A673 (cell line): Measurements from ENCODE around the gene ACRBP. TPM values are rescaled to one million over a fixed set of nuclear protein-coding genes. Genes with fewer than 3 reads are reported as not detected.

Source experiments
- BruUV-seq: library from RNA; stranded (reverse); fragments of 400-500 nt; replicated peaks from 2 replicates; lab custom pipeline; 2021; lab: Mats Ljungman, UMichigan
- CTCF ChIA-PET: fragments of 300-600 bp; sonication (Branson Sonifier 250); formaldehyde crosslinking; loops from one replicate; lab custom pipeline; 2022; ENCODE audit warnings: antibody characterized with exemption; lab: Charles Lee
- POLR2A ChIA-PET: fragments of 300-600 bp; sonication (Branson Sonifier 250); formaldehyde crosslinking; loops from one replicate; lab custom pipeline; 2022; ENCODE audit warnings: antibody characterized with exemption; ENCODE audit not compliant: low non-redundant PET; lab: Charles Lee
- DNase-seq: peaks from one replicate; pipeline ENCODE4 v3.0.0-alpha.2; 2015; ENCODE audit warnings: low spot score
- H3K27ac ChIP-seq: fragments of 200-600 bp; sonication (generic); 2 replicates; pipeline ENCODE4 v1.5.1; 2016; ENCODE audit warnings: mixed run types, low read depth, mild to moderate bottlenecking, mixed read lengths, antibody characterized with exemption, low read length; ENCODE audit not compliant: poor library complexity, severe bottlenecking
- H3K27me3 ChIP-seq: fragments of 200-600 bp; sonication (generic); replicated peaks from 2 replicates; pipeline ENCODE4 v1.6.1; 2017; ENCODE audit warnings: mixed run types, low read depth, mild to moderate bottlenecking, mixed read lengths, antibody characterized with exemption, low read length; ENCODE audit not compliant: insufficient read depth, poor library complexity
- H3K36me3 ChIP-seq: fragments of 200-600 bp; sonication (generic); 2 replicates; pipeline ENCODE4 v1.6.1; 2016; ENCODE audit warnings: mixed run types, mild to moderate bottlenecking, mixed read lengths, antibody characterized with exemption, low read length; ENCODE audit not compliant: insufficient read depth, poor library complexity, severe bottlenecking
- H3K4me1 ChIP-seq: fragments of 200-600 bp; sonication (generic); 2 replicates; pipeline ENCODE4 v1.6.1; 2017; ENCODE audit warnings: mixed run types, mild to moderate bottlenecking, mixed read lengths, antibody characterized with exemption, low read length; ENCODE audit not compliant: insufficient read depth, poor library complexity, severe bottlenecking
- H3K4me3 ChIP-seq: fragments of 200-600 bp; sonication (generic); 2 replicates; pipeline ENCODE4 v1.5.1; 2016; ENCODE audit warnings: low read depth, mixed run types, mild to moderate bottlenecking, mixed read lengths, low read length; ENCODE audit not compliant: poor library complexity, severe bottlenecking
- H3K9me3 ChIP-seq: fragments of 200-600 bp; sonication (generic); 2 replicates; pipeline ENCODE4 v1.6.1; 2016; ENCODE audit warnings: mixed run types, low read depth, mild to moderate bottlenecking, mixed read lengths, antibody characterized with exemption, low read length; ENCODE audit not compliant: poor library complexity, severe bottlenecking
- EZH2 ChIP-seq: fragments of 200-600 bp; sonication (generic); IDR thresholded peaks from 2 replicates; pipeline ENCODE4 v1.6.1; 2017; ENCODE audit warnings: borderline replicate concordance, low read depth, mild to moderate bottlenecking, mixed read lengths, antibody characterized with exemption, low read length; ENCODE audit not compliant: poor library complexity, severe bottlenecking
- intact Hi-C: fragments of 100-400 bp; cut with micrococcal nuclease; formaldehyde crosslinking; loops from one replicate; pipeline ENCODE4 v1.10.0; 2022; ENCODE audit not compliant: unreplicated experiment
- total RNA-seq: library from RNA; stranded (reverse); gene quantifications from 2 replicates; pipeline ENCODE4 v1.2.3, GENCODE V29; 2021
- TF ChIP-seq, protein P1 (sequence below): fragments of 300-800, 200-600 bp; sonication (generic); conservative IDR thresholded peaks from 2 replicates; pipeline ENCODE4 v1.5.1; 2017; ENCODE audit warnings: low read depth, mild to moderate bottlenecking, antibody characterized with exemption, low read length, moderate library complexity, mixed read lengths

The ACRBP gene
- total RNA-seq, 1 experiment from 2014 or later: 3.0 TPM

GRCh38 chr12:6608592-6609281 lies 38.5 kb downstream of the ACRBP start:
- Histone ChIP-seq H3K9me3 (no peaks in the 10 kb centered on the region), H3K4me1 (peaks cover 53% of the 10 kb centered on the region), H3K27me3 (no peaks in the 10 kb centered on the region), H3K4me3 (no peak overlapping the region), H3K27ac (no peak overlapping the region), H3K36me3 (peaks cover under 1% of the 10 kb centered on the region)
- DNase-seq: peak; percentile 51
- CTCF ChIA-PET: no interaction called here
- POLR2A ChIA-PET: no interaction called here
- TF ChIP-seq EZH2: no peak
- TF ChIP-seq, protein P1, sequence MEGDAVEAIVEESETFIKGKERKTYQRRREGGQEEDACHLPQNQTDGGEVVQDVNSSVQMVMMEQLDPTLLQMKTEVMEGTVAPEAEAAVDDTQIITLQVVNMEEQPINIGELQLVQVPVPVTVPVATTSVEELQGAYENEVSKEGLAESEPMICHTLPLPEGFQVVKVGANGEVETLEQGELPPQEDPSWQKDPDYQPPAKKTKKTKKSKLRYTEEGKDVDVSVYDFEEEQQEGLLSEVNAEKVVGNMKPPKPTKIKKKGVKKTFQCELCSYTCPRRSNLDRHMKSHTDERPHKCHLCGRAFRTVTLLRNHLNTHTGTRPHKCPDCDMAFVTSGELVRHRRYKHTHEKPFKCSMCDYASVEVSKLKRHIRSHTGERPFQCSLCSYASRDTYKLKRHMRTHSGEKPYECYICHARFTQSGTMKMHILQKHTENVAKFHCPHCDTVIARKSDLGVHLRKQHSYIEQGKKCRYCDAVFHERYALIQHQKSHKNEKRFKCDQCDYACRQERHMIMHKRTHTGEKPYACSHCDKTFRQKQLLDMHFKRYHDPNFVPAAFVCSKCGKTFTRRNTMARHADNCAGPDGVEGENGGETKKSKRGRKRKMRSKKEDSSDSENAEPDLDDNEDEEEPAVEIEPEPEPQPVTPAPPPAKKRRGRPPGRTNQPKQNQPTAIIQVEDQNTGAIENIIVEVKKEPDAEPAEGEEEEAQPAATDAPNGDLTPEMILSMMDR: no peak
- intact Hi-C loops: no loop called here
- no TSS peak for BruUV-seq

DNA sequence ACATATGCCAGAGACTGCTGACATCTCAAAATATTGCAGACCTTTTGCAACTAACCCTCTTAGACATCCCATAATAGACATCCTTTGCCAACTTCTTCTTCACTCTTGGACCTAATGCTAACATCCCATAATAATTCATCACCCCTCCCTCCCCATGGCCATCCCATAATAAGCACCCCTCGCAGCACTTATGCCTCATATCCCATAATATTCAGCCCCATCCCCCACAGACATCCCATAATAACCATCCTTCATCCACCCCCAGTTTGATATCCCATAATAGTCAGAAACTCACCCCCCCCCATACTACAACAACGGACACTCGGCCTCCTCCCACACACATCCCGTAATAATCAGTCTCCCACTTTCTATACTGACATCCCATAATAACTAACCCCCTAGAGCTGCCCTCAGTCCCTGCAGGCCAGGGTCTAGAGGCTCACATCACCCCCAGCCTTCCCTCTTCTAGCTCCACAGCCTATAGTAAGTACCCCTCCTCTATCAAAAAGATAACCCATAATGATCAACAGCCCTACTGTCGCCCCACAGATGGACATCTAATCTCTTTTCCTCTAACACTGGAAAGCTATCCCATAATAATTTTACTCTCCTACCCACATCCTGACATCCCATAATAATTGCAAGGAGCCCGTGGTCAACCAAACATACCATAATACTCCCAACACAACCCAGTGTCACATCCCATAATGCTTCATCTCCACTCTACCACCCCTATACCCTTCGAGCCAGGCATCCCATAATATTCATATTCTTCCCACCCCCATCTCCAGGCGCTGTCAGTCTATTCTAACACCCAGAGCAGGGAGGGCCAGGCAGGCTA lies 39.3 kb downstream of the ACRBP start:
- H3K4me3 ChIP-seq: no peak overlapping the region
- BruUV-seq: no TSS peak

More for the DNA sequence above, 39.3 kb downstream of the ACRBP start:
- no peak for TF ChIP-seq EZH2
- TF ChIP-seq, protein P1: no peak
- H3K9me3 ChIP-seq: no peaks in the 10 kb centered on the region
- peak; percentile 83 for DNase-seq
- ChIA-PET CTCF (interaction anchor here (0.6 kb wide), 1 partner anchor 171 kb away, joined by 3 read pairs; no protein-coding TSS in a partner anchor), POLR2A (no interaction called here)
- peaks cover 3% of the 10 kb centered on the region for H3K36me3 ChIP-seq
- no peaks in the 10 kb centered on the region for H3K27me3 ChIP-seq
- H3K27ac ChIP-seq: peak overlapping the region; percentile 74
- intact Hi-C loops: loop anchor here (2.0 kb wide), 1 partner anchor 81 kb away; the partner anchor contains the start of gene ZNF384
- H3K4me1 ChIP-seq: peaks cover 55% of the 10 kb centered on the region
